A673 (cell line): ENCODE data around the gene EIF5AL1.
A peak's percentile ranks its signal among the peaks of the same experiment; 100 is the strongest.

Experiments
- EZH2 ChIP-seq: fragments of 200-600 bp; sonication (generic); IDR thresholded peaks from 2 replicates; pipeline ENCODE4 v1.6.1; 2017; ENCODE audit warnings: borderline replicate concordance, low read depth, mild to moderate bottlenecking, mixed read lengths, antibody characterized with exemption, low read length; ENCODE audit not compliant: poor library complexity, severe bottlenecking
- TF ChIP-seq, protein P1 (sequence below): fragments of 300-800, 200-600 bp; sonication (generic); conservative IDR thresholded peaks from 2 replicates; pipeline ENCODE4 v1.5.1; 2017; ENCODE audit warnings: low read depth, mild to moderate bottlenecking, antibody characterized with exemption, low read length, moderate library complexity, mixed read lengths

DNA sequence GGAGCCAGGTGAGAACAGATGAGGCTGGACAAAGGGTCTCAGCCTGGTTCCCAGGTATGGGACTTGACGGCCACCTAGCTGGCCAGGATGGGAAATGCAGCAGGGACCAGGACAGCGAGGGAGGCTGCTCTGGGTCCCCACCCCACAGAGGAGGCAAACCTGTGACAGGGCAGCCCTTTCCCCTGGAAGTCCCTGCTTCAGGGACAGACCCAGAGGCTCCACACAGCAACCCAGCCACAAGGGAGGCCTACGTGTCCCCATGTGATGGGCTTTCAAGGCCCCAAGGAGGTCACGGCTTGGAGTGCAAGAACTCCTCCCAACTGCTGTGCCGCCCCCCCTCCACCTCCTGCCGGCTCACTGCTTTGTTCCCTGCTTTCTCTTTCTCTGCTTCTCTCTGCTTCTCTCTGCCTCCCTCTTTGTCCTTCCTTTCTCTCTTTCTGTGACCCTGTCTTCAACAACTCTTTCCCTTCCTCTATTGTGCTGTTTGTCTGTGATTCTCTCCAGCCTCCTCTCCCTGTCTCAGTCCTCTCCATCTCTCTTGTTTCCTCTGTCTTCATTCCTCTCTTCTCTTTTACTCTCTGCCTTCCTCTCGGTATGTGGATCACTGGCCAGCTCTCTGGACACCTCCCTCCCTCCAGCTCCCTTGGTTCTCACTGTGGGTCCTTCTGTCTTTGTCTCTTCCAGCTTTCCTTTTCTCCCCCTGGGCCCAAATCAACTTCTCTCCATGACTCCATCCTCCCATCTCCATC is 9.6 kb upstream of the EIF5AL1 start:
- TF ChIP-seq, protein P1, sequence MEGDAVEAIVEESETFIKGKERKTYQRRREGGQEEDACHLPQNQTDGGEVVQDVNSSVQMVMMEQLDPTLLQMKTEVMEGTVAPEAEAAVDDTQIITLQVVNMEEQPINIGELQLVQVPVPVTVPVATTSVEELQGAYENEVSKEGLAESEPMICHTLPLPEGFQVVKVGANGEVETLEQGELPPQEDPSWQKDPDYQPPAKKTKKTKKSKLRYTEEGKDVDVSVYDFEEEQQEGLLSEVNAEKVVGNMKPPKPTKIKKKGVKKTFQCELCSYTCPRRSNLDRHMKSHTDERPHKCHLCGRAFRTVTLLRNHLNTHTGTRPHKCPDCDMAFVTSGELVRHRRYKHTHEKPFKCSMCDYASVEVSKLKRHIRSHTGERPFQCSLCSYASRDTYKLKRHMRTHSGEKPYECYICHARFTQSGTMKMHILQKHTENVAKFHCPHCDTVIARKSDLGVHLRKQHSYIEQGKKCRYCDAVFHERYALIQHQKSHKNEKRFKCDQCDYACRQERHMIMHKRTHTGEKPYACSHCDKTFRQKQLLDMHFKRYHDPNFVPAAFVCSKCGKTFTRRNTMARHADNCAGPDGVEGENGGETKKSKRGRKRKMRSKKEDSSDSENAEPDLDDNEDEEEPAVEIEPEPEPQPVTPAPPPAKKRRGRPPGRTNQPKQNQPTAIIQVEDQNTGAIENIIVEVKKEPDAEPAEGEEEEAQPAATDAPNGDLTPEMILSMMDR, result peak; percentile 35; the same call in 1 of the 2 replicates
- TF ChIP-seq EZH2, result no peak
